Measurements from ENCODE around the gene TMEM236.

The TMEM236 gene

DNA sequence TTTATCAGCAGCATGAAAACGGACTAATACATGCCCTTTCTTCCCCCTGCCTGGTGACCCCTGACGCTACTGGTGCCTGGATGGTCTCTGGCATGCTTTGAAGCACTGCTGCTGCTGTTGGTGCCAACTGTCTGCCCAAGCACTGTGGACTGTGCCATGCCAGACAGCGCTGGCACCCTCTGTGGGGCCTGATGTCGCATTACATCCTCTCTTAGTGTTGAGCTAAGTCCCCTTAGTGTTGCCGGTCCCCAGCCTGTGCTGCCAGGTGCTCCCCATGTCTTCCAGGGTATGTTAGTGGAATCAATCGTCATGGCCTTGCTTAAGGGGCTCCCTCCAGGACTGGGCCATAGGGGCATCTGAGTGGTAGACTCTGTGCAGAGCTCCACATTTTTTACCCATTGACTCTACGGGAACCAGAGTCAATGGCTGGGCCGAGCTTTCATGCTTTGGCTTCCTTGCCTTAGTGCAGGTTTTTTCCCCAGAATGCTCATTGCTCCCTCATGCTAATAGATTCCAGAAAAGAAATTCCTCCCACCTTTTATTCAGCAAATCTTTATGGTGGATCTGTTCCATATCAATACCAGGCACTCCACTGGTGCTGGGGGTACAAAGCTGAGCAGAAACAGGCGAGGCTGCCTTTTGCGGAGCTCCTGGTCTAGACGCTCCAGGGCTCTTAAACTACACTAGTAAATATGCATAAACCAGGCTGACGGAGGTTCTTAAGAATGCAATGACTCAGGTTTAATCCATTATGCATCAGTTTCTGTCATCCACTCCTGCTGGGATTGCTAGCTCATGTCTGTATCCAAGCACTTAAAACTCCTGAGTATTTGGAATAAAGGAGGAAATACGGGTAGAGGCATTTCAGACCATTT is 35.3 kb downstream of the TMEM236 start:
- no peak for DNase-seq
- no peak for ATAC-seq

DNA sequence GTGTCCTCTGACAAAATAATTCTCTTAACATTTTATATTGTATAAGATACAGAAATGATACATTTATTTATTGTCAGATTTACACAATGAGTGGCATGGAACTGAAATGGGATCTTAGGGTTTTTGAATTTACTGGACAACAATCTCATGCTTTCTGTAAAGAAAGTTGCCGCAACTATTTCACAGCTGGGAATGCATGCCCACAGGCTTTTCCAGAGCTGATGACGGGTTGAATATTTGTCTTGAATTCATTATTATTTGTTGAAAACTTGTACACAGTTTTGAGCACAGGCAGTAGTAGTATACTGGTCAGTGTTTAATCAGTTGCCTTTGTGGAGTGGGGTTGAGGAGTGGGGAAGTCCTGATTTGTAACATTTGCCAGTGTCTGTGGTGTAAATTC is 36.6 kb downstream of the TMEM236 start:
- DNase-seq (no peak), ATAC-seq (no peak)

- DNase-seq = no peak
- no peak for ATAC-seq
Measured at GRCh38 chr10:17789396-17789795, 37.4 kb downstream of the TMEM236 start.

GRCh38 chr10:17790651-17791050 is 38.6 kb downstream of the TMEM236 start:
- DNase-seq = no peak
- ATAC-seq = no peak

DNA sequence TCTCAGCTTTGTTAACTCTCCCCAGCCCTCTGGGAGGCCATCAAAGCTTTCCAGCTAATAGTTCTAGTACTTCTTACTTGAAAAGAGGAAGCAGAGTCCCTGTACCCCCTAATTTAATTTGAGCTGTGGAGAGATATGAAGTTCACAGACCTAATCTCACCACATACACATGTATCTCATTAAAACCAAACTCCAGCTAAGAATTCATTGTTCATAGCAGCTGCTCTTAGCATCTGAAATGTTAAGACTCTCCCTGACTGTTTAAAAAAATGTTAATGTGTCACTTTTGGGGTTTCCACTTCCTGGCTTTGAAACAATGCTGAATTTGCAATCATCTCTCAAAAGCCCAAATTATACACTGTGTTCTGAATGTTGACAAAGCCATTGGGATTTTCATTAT is 41.0 kb downstream of the TMEM236 start:
- no peak for ATAC-seq
- no peak for DNase-seq

DNA sequence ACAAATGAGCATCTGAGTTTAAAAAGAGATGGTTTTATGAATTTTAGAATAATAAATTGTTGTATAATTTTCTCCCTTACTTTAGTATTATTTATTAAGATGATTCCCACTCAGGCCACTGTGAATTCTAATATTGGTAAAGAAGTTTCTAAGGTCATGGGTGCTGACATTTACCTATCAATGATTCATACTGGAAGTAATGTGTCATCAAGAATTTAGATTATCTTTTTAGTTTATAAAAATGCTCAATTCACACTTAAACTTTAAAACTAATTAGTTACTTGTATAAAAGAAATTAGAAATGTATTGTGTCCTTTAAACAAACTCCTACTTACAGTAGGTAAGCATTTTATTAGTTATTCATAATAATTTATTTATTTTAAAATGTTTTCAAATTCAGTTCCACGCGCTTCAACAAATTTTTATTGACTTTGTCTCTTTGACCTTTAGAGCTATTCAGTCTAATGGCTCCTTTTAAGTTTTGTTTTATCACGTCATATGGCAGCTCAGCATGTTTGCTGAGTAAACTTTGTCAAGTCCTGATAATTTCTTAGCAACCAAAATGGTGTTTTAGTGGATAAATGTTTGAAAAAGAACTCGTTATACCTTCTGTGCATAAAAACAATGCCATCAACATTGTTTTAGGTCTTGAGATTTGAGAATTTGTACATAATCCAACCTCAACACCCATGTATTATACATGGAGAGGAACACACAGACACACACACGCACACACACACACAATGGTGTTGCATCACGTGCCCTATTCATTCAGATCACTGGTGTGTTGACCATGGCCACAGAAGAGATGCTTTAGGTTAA is 42.0 kb downstream of the TMEM236 start:
- DNase-seq = no peak
- ATAC-seq = no peak

DNA sequence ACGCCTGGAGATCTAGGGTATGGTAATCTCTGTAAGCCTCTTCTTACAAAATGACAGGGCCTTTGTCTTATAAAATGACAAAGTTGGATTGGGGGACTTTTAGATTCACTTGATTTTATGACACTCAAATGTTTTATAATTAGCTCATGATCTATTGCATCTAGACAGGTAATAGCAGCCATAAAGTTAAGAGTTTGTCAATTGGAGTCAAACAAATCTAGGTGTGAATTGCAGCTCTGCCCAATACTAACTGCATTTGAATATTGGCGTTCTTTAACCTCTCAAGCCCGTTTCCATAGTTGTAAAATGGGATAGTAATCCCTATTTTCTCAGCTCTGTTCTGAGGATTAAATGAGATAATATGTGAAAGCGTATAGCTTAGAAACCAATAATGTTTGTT is 43.1 kb downstream of the TMEM236 start:
- no peak for DNase-seq
- no peak for ATAC-seq

DNA sequence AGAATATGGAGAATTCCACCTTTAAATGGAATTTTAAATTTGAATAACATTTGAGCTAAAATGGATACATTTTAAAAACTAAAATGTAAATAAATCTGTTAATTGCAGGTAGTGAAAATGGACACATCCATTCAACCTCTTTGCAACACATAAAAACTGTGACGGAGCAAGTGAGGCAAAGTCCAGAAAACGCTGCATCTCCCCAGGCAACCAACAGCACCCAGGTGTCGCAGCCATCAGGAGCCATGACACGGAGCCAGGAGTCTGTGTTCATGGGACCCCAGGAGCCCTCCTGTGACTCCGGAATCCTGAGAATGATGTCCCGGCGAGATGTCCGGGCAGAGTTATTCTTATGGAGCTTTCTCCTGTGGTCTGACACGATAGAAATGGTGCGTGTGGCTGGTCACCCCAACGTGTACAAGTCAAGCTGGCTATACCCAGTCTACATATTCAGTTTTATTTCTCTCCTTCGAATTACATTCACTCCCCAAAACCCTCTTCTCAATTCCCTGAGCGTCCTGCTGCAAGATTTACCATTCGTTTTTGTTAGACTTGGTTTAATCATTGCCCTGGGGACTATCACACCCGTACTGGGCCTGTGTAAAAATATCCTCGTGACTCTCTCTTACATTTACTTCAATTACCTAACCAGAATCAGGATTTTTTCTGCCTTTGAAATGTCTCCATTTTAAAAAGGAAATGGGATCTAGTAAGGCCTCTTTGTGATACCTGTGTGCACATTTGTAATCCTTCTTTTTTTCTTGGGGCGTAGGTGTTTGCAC is 44.0 kb downstream of the TMEM236 start:
- DNase-seq = no peak
- ATAC-seq = no peak

DNA sequence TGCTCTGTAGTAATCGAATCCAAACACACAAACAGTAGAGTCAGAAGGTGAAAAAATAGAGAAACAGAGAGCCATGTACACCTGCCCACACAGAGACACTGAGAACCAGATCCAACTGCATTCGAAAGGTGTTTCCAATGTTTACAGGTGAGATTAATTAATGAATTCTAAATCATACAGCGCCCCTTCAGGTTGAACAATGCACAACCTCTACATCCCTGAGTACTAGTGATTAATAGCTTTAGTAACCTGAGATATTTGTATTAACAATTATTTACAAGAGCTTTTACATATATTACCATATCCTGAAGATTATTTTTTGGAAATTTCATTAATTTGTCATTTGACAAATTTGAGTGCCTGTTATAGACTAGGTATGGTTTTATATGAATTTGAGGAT is 49.5 kb downstream of the TMEM236 start:
- ATAC-seq (no peak), DNase-seq (no peak)

DNA sequence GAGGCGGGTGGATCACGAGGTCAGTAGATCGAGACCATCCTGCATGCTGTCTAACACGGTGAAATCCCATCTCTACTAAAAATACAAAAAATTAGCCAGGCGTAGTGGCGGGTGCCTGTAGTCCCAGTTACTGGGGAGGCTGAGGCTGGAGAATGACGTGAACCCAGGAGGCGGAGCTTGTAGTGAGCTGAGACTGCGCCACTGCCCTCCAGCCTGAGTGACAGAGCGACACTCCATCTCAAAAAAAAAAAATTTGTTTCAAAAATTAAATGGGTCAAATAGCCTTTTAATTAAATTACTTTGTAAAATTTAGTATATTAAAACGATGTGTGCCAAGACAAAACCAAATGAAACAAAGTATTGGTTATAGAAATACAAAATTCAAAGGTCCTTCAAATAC is 50.3 kb downstream of the TMEM236 start:
- no peak for ATAC-seq
- DNase-seq = no peak

GRCh38 chr10:17802976-17803375 is 51.0 kb downstream of the TMEM236 start:
- ATAC-seq (peak; percentile 32), DNase-seq (no peak)

DNA sequence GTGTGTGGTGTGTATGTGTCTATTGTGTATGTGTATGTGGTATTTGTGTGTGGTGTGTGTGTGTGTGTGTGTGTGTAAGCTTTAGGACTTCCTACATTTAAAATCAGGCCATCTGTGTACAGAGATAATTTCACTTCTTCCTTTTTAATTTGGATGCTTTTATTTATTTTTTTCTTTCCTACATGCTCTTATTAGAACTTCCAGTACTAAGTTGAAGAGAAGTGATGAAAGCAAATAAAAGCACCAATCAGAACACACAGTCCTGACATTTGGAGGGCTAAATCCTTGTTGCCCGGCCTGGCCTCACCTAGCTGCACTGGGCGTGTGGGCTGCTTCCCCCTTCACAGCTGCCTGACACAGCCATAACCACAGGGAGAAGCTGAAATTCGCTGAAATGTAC is 53.3 kb downstream of the TMEM236 start:
- ATAC-seq (no peak), DNase-seq (no peak)

DNA sequence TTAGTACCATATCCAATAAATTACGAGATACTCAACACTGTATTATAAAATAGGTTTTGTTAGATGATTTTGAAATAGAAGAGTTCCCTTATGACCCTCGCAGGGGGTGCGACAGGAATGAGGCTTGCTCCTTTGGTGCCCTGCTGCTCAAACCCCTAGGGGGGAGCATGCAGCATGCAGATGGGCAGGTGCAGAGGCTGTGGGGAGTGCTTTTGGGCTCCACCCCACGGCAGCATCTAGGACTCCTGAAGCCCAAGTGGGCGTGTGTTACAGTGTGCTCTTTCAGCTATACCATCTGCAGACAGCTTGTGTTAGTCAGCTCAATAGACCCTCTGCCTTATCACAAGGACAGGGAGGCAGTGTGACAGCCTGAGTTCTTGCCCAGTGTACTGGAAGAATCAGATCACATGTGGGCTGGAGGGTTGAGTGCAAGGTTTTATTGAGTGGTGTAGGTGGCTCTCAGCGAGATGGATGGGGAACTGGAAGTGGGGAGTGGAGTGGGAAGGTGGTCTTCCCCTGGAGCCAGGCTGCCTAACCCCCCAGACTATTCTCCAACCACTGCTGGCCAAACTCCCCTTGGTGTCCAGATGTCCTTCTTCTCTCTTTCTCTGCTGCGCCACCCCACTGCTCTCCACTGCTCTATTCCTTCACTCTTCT is 54.0 kb downstream of the TMEM236 start:
- DNase-seq (peak; percentile 23), ATAC-seq (peak; percentile 72)

DNA sequence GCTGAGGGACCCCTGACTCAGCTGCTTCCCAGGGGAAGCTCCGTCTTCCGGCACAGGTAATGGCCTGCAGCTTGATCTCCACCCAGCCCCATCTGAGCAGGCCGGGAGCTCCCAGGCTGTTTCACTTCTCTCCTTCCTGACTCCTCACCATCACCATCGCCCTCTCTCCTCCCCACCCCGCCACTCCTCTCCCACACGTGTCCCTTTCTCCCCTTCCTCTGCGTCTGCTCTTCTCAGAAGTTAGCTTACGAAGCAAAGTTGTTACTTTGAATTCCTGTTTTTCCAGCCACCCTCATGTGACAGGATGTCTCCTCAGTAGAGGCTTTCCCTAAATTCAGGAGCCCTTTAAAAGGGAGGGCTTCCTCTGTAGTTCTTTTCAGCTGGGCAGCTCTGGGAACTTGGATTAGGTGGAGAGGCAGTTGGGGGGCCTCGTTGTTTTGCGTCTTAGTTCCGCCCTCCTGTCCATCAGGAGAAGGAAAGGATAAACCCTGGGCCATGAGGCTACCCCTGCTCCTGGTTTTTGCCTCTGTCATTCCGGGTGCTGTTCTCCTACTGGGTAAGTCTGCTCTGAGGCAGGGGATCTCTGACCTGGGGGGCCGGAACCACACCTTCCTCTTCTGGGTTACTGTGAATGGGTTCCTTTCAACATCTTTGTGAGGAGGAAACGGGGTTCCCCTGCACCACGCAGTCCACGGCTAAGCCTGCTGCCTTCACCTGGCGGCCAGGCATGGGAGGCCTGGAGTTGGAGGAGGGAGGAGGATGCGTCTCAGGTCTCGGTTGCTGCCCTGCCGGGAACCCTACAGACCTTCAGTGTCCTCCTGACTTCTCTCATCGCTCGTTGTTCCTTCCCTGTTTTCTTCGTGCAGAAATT is 57.2 kb downstream of the TMEM236 start, which contains the start of gene MRC1:
Gene MRC1 (plus strand): TSS at position 378 of the 871 bp plus-strand sequence. CDS start 118 bp downstream, at position 496.
- peak; percentile 19 for ATAC-seq
- DNase-seq = no peak

DNA sequence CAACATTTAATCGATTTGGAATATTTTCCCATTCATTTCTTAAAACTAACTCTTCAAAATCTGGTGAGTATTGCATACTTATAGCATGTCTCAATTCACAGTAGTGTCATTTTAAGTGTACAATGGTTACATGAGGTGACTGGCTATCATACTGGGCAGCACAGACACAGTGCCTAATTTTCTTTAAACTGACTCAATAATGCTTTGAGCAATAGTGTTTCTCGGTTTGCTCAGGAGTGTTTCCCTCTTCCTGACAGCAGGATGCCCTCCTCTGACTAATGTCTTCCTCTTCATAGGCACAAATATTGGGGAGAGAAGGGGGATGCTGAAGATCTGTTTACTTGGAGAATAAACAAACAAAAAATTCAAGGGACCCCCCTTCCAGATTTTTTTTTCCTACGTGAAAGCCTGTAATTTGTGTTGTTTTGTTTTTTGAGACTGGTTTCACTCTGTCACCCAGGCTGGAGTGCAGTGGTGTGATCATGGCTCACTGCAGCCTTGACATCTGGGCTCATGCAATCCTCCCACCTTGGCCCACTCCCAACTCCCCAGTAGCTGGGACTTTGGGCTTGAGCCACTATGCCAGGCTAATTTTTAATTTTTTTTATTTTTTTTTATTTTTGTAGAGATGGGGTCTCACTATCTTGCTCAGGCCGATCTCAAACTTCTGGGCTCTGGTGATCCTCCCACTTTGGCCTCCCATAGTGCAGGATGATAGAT is 59.3 kb downstream of the TMEM236 start:
- ATAC-seq = no peak
- no peak for DNase-seq

GRCh38 chr10:17814973-17815372 is 63.0 kb downstream of the TMEM236 start:
- DNase-seq = no peak
- no peak for ATAC-seq

- ATAC-seq (no peak), DNase-seq (no peak)
Measured at GRCh38 chr10:17816199-17816598, 64.2 kb downstream of the TMEM236 start.

DNA sequence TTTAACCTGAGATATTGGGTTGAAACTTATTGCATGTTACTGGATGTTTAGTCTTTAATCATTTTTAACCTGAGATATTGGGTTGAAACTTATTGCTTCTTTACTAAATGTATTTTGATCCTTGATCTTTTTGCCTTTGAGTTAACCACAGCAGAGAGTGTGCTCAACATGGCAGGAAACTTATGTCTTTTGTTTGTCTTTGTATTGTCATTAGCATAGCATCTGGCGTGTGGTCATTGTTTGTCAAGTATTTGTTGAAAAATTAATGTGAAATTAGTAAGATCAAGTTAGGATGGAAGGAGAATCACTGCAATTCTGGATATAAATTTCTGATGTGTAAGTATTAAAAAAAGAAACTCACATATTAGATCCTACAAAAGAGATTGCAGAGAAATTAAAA is 65.3 kb downstream of the TMEM236 start:
- no peak for DNase-seq
- ATAC-seq = no peak

DNA sequence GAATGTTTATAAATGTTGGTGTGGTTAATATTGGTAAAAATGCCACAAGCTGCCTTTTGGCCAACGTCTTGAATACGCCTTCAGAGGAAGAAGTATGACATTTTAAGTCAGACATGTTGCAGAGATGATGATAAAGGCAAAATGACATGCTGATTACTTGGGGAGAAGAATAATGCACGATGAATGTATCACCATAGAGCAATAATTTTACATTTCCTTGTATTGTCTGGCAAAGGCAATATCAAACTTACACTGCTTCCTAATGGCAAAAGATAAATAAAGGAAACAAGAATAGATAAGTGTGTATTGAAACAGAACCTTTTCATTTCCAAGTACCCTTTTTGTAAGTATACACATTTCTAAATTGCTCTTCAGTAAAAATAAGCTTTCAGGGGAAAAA is 65.8 kb downstream of the TMEM236 start:
- ATAC-seq = no peak
- DNase-seq = no peak

- DNase-seq = no peak
- ATAC-seq = no peak
Measured at GRCh38 chr10:17819836-17820235, 67.8 kb downstream of the TMEM236 start.

Data from stimulated activated naive CD8-positive, alpha-beta T cell treated with anti-CD3 and anti-CD28 coated beads, Interleukin-15, Interleukin-2, amounts not matched to agents 100 U/mL and 50 U/mL, for 24 hours (primary cell).